ENCODE data around the gene HOXD1. TPM values are rescaled to one million over a fixed set of nuclear protein-coding genes. Genes with fewer than 3 reads are reported as not detected.

HOXD1 gene
- total RNA-seq, 1 donor from 2014 or later, result 9.8 TPM

- TF ChIP-seq CTCF (IDR thresholded peaks at IDR 0.05), result no peak
- H3K4me3 ChIP-seq, result peak overlapping the region; percentile 79
- H3K36me3 ChIP-seq, result no peaks in the 10 kb centered on the region
- no peak overlapping the region for H3K27ac ChIP-seq
- DNase-seq (ENCODE audit: low spot score in 2 of 2), result no peak
- intact Hi-C loops (cut with DNase I), result loop anchor here (5.0 kb wide), 1 partner anchor 47 kb away; no protein-coding TSS in a partner anchor
- peaks cover 6% of the 10 kb centered on the region for H3K27me3 ChIP-seq
- H3K9me3 ChIP-seq, result no peaks in the 10 kb centered on the region
- H3K4me1 ChIP-seq, result peaks cover 3 to 12% of the 10 kb centered on the region in 2 donors
Observed at GRCh38 chr2:176188774-176189680, 559 bp downstream of the HOXD1 start.

- peaks cover 6% of the 10 kb centered on the region for H3K27me3 ChIP-seq
- DNase-seq (ENCODE audit: low spot score in 2 of 2), result no peak
- no peaks in the 10 kb centered on the region for H3K36me3 ChIP-seq
- peaks cover 3 to 12% of the 10 kb centered on the region in 2 donors for H3K4me1 ChIP-seq
- H3K27ac ChIP-seq, result no peak overlapping the region
- TF ChIP-seq CTCF (IDR thresholded peaks at IDR 0.05), result no peak
- no peaks in the 10 kb centered on the region for H3K9me3 ChIP-seq
- intact Hi-C loops (cut with DNase I), result loop anchor here (5.0 kb wide), 1 partner anchor 48 kb away; no protein-coding TSS in a partner anchor
- peak overlapping the region; percentile 79 for H3K4me3 ChIP-seq
Observed at GRCh38 chr2:176189681-176190641, 1.5 kb downstream of the HOXD1 start.

GRCh38 chr2:176192351-176192750 is 3.9 kb downstream of the HOXD1 start:
- H3K9me3 ChIP-seq, result no peaks in the 10 kb centered on the region
- peaks cover 6% of the 10 kb centered on the region for H3K27me3 ChIP-seq
- no peak for TF ChIP-seq CTCF (IDR thresholded peaks at IDR 0.05)
- H3K4me3 ChIP-seq, result no peak overlapping the region
- H3K27ac ChIP-seq, result no peak overlapping the region
- intact Hi-C loops (cut with DNase I), result no loop called here
- peaks cover 3 to 12% of the 10 kb centered on the region in 2 donors for H3K4me1 ChIP-seq
- no peaks in the 10 kb centered on the region for H3K36me3 ChIP-seq
- no peak for DNase-seq (ENCODE audit: low spot score in 2 of 2)

- Histone ChIP-seq H3K4me3 (no peak overlapping the region), H3K27me3 (peaks cover 6% of the 10 kb centered on the region), H3K4me1 (peaks cover 3 to 12% of the 10 kb centered on the region in 2 donors), H3K9me3 (no peaks in the 10 kb centered on the region), H3K27ac (no peak overlapping the region), H3K36me3 (no peaks in the 10 kb centered on the region)
- TF ChIP-seq CTCF (IDR thresholded peaks at IDR 0.05), result no peak
- intact Hi-C loops (cut with DNase I), result no loop called here
- DNase-seq (ENCODE audit: low spot score in 2 of 2), result no peak
Observed at GRCh38 chr2:176193048-176193447, 4.6 kb downstream of the HOXD1 start.

- DNase-seq (ENCODE audit: low spot score in 2 of 2), result no peak
- H3K36me3 ChIP-seq, result no peaks in the 10 kb centered on the region
- no peaks in the 10 kb centered on the region for H3K27me3 ChIP-seq
- intact Hi-C loops (cut with DNase I), result no loop called here
- H3K27ac ChIP-seq, result no peak overlapping the region
- TF ChIP-seq CTCF (IDR thresholded peaks at IDR 0.05), result no peak
- no peaks in the 10 kb centered on the region for H3K4me1 ChIP-seq
- H3K9me3 ChIP-seq, result no peaks in the 10 kb centered on the region
- H3K4me3 ChIP-seq, result no peak overlapping the region
Observed at GRCh38 chr2:176199902-176200301, 11.4 kb downstream of the HOXD1 start.
